ENCODE data around the gene DSCAM. TPM values are rescaled to one million over a fixed set of nuclear protein-coding genes. Genes with fewer than 3 reads are reported as not detected.
A peak's percentile ranks its signal among the peaks of the same experiment; 100 is the strongest.

DSCAM gene
- total RNA-seq, 1 donor, result not detected

DNA sequence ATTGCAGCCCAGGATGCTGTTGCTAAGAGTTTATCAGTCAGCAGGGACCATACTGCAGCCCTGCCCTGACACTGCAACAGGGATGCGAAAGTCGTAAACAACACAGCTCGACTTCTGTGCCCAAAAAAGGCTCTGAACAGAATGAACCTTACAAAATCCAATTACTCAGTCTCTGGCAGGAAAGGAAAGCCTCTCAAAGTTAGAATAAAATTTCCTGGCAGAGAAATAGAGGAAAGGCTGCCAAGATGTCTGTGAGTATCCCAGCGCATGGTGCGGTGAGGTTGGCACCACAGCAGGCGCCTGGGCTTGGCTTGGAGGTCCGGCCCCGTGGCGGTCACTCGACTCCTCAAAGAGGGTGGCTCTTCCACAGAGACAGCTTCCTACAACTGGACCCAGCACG lies 794.0 kb downstream of the DSCAM start:
- Histone ChIP-seq H4K20me1 (ENCODE audit: insufficient read depth, low read length) (no peaks in the 10 kb centered on the region), H3K4me3 (ENCODE audit: insufficient read depth, low read length) (no peak overlapping the region), H3K36me3 (ENCODE audit: insufficient read depth, low read length) (no peaks in the 10 kb centered on the region), H3K4me2 (ENCODE audit: insufficient read depth, low read length) (no peak overlapping the region), H3K4me1 (ENCODE audit: insufficient read depth, low read length) (no peaks in the 10 kb centered on the region), H3K27ac (ENCODE audit: low read depth, low read length) (no peak overlapping the region), H3K79me2 (ENCODE audit: insufficient read depth, low read length) (no peaks in the 10 kb centered on the region), H3K9me3 (ENCODE audit: low read depth, low read length) (peaks cover 2% of the 10 kb centered on the region), H2AFZ (ENCODE audit: low read length) (no peak overlapping the region), H3K27me3 (ENCODE audit: insufficient read depth, low read length) (no peaks in the 10 kb centered on the region)
- TF ChIP-seq, protein P1, sequence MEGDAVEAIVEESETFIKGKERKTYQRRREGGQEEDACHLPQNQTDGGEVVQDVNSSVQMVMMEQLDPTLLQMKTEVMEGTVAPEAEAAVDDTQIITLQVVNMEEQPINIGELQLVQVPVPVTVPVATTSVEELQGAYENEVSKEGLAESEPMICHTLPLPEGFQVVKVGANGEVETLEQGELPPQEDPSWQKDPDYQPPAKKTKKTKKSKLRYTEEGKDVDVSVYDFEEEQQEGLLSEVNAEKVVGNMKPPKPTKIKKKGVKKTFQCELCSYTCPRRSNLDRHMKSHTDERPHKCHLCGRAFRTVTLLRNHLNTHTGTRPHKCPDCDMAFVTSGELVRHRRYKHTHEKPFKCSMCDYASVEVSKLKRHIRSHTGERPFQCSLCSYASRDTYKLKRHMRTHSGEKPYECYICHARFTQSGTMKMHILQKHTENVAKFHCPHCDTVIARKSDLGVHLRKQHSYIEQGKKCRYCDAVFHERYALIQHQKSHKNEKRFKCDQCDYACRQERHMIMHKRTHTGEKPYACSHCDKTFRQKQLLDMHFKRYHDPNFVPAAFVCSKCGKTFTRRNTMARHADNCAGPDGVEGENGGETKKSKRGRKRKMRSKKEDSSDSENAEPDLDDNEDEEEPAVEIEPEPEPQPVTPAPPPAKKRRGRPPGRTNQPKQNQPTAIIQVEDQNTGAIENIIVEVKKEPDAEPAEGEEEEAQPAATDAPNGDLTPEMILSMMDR (IDR thresholded peaks at IDR 0.05; ENCODE audit: extremely low read depth, low read depth, low read length), result no peak
- DNase-seq (ENCODE audit: insufficient read length, low spot score, missing footprints), result no peak

DNA sequence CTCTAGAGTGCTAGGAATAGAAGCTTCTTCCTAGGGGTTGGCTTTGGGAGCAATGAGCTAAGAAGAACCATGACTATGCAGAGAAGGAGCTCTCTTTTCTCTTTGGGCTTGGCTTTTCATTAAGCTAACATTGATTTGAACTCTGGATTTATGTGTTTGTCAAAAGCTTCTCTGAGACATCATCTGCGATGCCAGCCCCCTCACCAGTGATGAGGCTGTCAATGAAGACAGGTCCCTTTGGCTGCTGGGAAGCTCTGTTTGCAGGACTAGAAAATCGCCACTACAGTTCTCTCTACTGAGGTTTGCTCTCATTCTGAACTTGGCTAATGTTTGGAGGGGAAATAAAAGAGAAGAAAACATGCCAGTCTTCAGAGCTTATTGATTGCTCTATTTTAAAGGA lies 794.7 kb downstream of the DSCAM start:
- no peaks in the 10 kb centered on the region for H3K4me1 ChIP-seq (ENCODE audit: insufficient read depth, low read length)
- no peaks in the 10 kb centered on the region for H3K36me3 ChIP-seq (ENCODE audit: insufficient read depth, low read length)
- TF ChIP-seq, protein P1 (IDR thresholded peaks at IDR 0.05; ENCODE audit: extremely low read depth, low read depth, low read length), result no peak
- H3K9me3 ChIP-seq (ENCODE audit: low read depth, low read length), result peaks cover 2% of the 10 kb centered on the region
- H4K20me1 ChIP-seq (ENCODE audit: insufficient read depth, low read length), result no peaks in the 10 kb centered on the region
- H3K4me3 ChIP-seq (ENCODE audit: insufficient read depth, low read length), result no peak overlapping the region
- no peak overlapping the region for H2AFZ ChIP-seq (ENCODE audit: low read length)
- H3K79me2 ChIP-seq (ENCODE audit: insufficient read depth, low read length), result no peaks in the 10 kb centered on the region
- H3K27ac ChIP-seq (ENCODE audit: low read depth, low read length), result no peak overlapping the region
- H3K4me2 ChIP-seq (ENCODE audit: insufficient read depth, low read length), result no peak overlapping the region
- no peaks in the 10 kb centered on the region for H3K27me3 ChIP-seq (ENCODE audit: insufficient read depth, low read length)
- DNase-seq (ENCODE audit: insufficient read length, low spot score, missing footprints), result peak; percentile 41

DNA sequence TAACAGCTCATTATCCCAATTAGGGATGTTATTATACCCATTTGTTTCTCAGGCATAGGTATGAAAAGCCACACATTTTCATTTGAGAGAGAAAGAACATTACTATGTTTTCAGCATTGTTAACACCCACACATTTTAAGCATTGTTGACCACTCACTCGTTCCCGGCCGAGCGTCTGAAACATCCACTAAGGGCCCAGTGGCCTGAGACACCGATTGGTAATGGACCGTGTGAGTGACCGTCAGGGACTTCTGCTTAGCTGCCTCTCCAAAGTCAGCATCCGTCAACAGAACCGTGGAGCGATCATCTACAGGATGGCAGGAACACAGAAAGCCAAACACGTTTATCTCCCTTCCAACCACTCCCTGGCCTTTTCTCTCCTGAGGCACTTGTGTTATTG lies 795.2 kb downstream of the DSCAM start:
- Histone ChIP-seq H3K27ac (ENCODE audit: low read depth, low read length) (no peak overlapping the region), H3K9me3 (ENCODE audit: low read depth, low read length) (peaks cover 2% of the 10 kb centered on the region), H2AFZ (ENCODE audit: low read length) (no peak overlapping the region), H3K4me2 (ENCODE audit: insufficient read depth, low read length) (no peak overlapping the region), H3K36me3 (ENCODE audit: insufficient read depth, low read length) (no peaks in the 10 kb centered on the region), H3K79me2 (ENCODE audit: insufficient read depth, low read length) (no peaks in the 10 kb centered on the region), H4K20me1 (ENCODE audit: insufficient read depth, low read length) (no peaks in the 10 kb centered on the region), H3K4me3 (ENCODE audit: insufficient read depth, low read length) (no peak overlapping the region), H3K27me3 (ENCODE audit: insufficient read depth, low read length) (no peaks in the 10 kb centered on the region), H3K4me1 (ENCODE audit: insufficient read depth, low read length) (no peaks in the 10 kb centered on the region)
- TF ChIP-seq, protein P1 (IDR thresholded peaks at IDR 0.05; ENCODE audit: extremely low read depth, low read depth, low read length), result no peak
- no peak for DNase-seq (ENCODE audit: insufficient read length, low spot score, missing footprints)

DNA sequence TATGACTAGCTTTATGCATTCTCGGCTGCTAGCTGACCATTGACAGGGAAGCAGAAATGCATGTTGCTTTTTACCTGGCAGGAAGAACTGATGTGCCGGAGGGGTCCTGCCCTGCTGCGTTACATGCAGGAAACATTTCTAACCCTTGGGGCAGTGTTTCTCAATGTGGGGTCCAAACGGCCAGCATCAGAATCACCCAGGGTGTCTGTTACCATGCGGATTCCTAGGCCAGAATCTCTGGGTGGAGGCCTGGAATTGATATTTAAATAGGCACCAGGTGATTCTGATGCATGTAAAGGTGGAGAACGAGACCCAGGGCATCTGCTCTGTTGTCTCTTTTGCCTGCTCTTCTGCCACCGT lies 797.0 kb downstream of the DSCAM start:
- no peak overlapping the region for H2AFZ ChIP-seq (ENCODE audit: low read length)
- peak; percentile 39 for DNase-seq (ENCODE audit: insufficient read length, low spot score, missing footprints)
- no peaks in the 10 kb centered on the region for H3K36me3 ChIP-seq (ENCODE audit: insufficient read depth, low read length)
- H3K27me3 ChIP-seq (ENCODE audit: insufficient read depth, low read length), result no peaks in the 10 kb centered on the region
- H3K27ac ChIP-seq (ENCODE audit: low read depth, low read length), result no peak overlapping the region
- no peaks in the 10 kb centered on the region for H3K79me2 ChIP-seq (ENCODE audit: insufficient read depth, low read length)
- no peaks in the 10 kb centered on the region for H4K20me1 ChIP-seq (ENCODE audit: insufficient read depth, low read length)
- H3K4me1 ChIP-seq (ENCODE audit: insufficient read depth, low read length), result no peaks in the 10 kb centered on the region
- TF ChIP-seq, protein P1 (IDR thresholded peaks at IDR 0.05; ENCODE audit: extremely low read depth, low read depth, low read length), result no peak
- H3K4me2 ChIP-seq (ENCODE audit: insufficient read depth, low read length), result no peak overlapping the region
- no peak overlapping the region for H3K4me3 ChIP-seq (ENCODE audit: insufficient read depth, low read length)
- H3K9me3 ChIP-seq (ENCODE audit: low read depth, low read length), result peaks cover 2% of the 10 kb centered on the region

Measured in osteoblast (primary cell).